GM23338 (cell line): Measurements from ENCODE around the gene OR10H1. TPM values are rescaled to one million over a fixed set of nuclear protein-coding genes. Genes with fewer than 3 reads are reported as not detected.

Experiments used
- ATAC-seq: fragments of 200-7000 bp; cut with Tn5 transposase; 3 replicates; pipeline ENCODE4 v1.9.1; 2020
- DNase-seq: peaks from one replicate; pipeline ENCODE4 v3.0.0-alpha.2; 2015; ENCODE audit warnings: low spot score
- H2AFZ ChIP-seq: fragments of 200-600 bp; sonication (generic); 2 replicates; pipeline ENCODE4 v1.8.0; 2016; ENCODE audit warnings: antibody characterized with exemption, mild to moderate bottlenecking, moderate library complexity
- H3F3A ChIP-seq: fragments of 200-600 bp; sonication (generic); replicated peaks from 2 replicates; pipeline ENCODE4 v1.8.0; 2017; ENCODE audit warnings: antibody characterized with exemption, mixed run types, low read depth
- H3K27ac ChIP-seq: fragments of 200-600 bp; sonication (generic); 2 replicates; pipeline ENCODE4 v1.6.1; 2016; ENCODE audit warnings: low read depth
- H3K27me3 ChIP-seq: fragments of 200-600 bp; sonication (generic); 2 replicates; pipeline ENCODE4 v1.8.0; 2016; ENCODE audit warnings: mild to moderate bottlenecking, mixed run types, moderate library complexity; ENCODE audit not compliant: insufficient read depth
- H3K36me3 ChIP-seq: fragments of 200-600 bp; sonication (generic); 2 replicates; pipeline ENCODE4 v1.8.0; 2016; ENCODE audit warnings: mild to moderate bottlenecking; ENCODE audit not compliant: insufficient read depth
- H3K4me1 ChIP-seq: fragments of 200-600 bp; sonication (generic); 2 replicates; pipeline ENCODE4 v1.8.0; 2016; ENCODE audit warnings: mild to moderate bottlenecking, moderate library complexity; ENCODE audit not compliant: insufficient read depth
- H3K4me2 ChIP-seq: fragments of 200-600 bp; sonication (generic); 2 replicates; pipeline ENCODE4 v1.7.1; 2017; ENCODE audit warnings: mixed run types
- H3K4me3 ChIP-seq: fragments of 200-600 bp; sonication (generic); 2 replicates; pipeline ENCODE4 v1.6.1; 2016; ENCODE audit warnings: mixed run types
- H3K79me2 ChIP-seq: fragments of 200-600 bp; sonication (generic); replicated peaks from 2 replicates; pipeline ENCODE4 v1.8.0; 2017; ENCODE audit warnings: mild to moderate bottlenecking; ENCODE audit not compliant: insufficient read depth
- H3K9me2 ChIP-seq: fragments of 200-600 bp; sonication (generic); 2 replicates; pipeline ENCODE4 v1.8.0; 2017; ENCODE audit not compliant: insufficient read depth
- H4K20me1 ChIP-seq: fragments of 200-600 bp; sonication (generic); replicated peaks from 2 replicates; pipeline ENCODE4 v1.8.0; 2017; ENCODE audit warnings: mild to moderate bottlenecking; ENCODE audit not compliant: insufficient read depth
- H3K27ac Mint-ChIP-seq: 2 replicates; pipeline ENCODE4 v1.8.0; 2020; ENCODE audit warnings: inconsistent platforms, mild to moderate bottlenecking, moderate library complexity, mixed read lengths
- H3K27me3 Mint-ChIP-seq: 3 replicates; pipeline ENCODE4 v1.8.0; 2022; ENCODE audit warnings: low read depth, mild to moderate bottlenecking, moderate library complexity, mixed read lengths, inconsistent platforms; ENCODE audit not compliant: insufficient read depth, poor library complexity
- H3K36me3 Mint-ChIP-seq: 3 replicates; pipeline ENCODE4 v1.8.0; 2021; ENCODE audit warnings: low read depth, mild to moderate bottlenecking, inconsistent platforms, moderate library complexity, mixed read lengths
- H3K4me1 Mint-ChIP-seq: 3 replicates; pipeline ENCODE4 v1.8.0; 2020; ENCODE audit warnings: mild to moderate bottlenecking, inconsistent platforms, mixed read lengths
- H3K4me3 Mint-ChIP-seq: 3 replicates; pipeline ENCODE4 v1.8.0; 2021; ENCODE audit warnings: moderate library complexity, mild to moderate bottlenecking, inconsistent platforms, mixed read lengths
- H3K9me3 Mint-ChIP-seq: 3 replicates; pipeline ENCODE4 v1.8.0; 2020; ENCODE audit warnings: moderate library complexity, mild to moderate bottlenecking, inconsistent platforms, mixed read lengths
- CREB1 ChIP-seq: fragments of 250-450 bp; sonication (Bioruptor Pico); IDR thresholded peaks from 2 replicates; pipeline ENCODE4 v1.5.0; 2020; ENCODE audit warnings: low read depth, mild to moderate bottlenecking, moderate library complexity
- CTCF ChIP-seq, 2 experiments: fragments of 200-600 bp in 1 of 2; sonication (generic) in 1 of 2; conservative IDR thresholded peaks; 2 replicates each; pipeline versions ENCODE4 v1.5.1 to v1.6.1; 2016 to 2017; ENCODE audit warnings: antibody characterized with exemption in 2 of 2, low read depth in 2 of 2, mild to moderate bottlenecking in 2 of 2, moderate library complexity in 1 of 2
- ETS1 ChIP-seq: IDR thresholded peaks from 2 replicates; pipeline ENCODE4 v1.6.1; 2016; ENCODE audit warnings: antibody characterized with exemption
- EZH2 ChIP-seq: fragments of 200-600 bp; sonication (generic); IDR thresholded peaks from one replicate; pipeline ENCODE4 v1.8.0; 2017; ENCODE audit warnings: antibody characterized with exemption, mild to moderate bottlenecking, low read depth; ENCODE audit not compliant: unreplicated experiment
- EZH2phosphoT487 ChIP-seq: fragments of 200-600 bp; sonication (generic); IDR thresholded peaks from one replicate; pipeline ENCODE4 v1.8.1; 2018; ENCODE audit warnings: antibody characterized with exemption; ENCODE audit not compliant: unreplicated experiment
- JUNB ChIP-seq: IDR thresholded peaks from one replicate; pipeline ENCODE4 v1.6.1; 2016; ENCODE audit warnings: antibody characterized with exemption; ENCODE audit not compliant: unreplicated experiment
- NANOG ChIP-seq: IDR thresholded peaks from 2 replicates; pipeline ENCODE4 v1.6.1; 2016; ENCODE audit warnings: antibody characterized with exemption, borderline replicate concordance
- POLR2AphosphoS5 ChIP-seq: IDR thresholded peaks from 2 replicates; pipeline ENCODE4 v1.6.1; 2016; ENCODE audit warnings: antibody characterized with exemption, low read depth
- REST ChIP-seq: IDR thresholded peaks from one replicate; pipeline ENCODE4 v1.6.1; 2018; ENCODE audit warnings: antibody characterized with exemption; ENCODE audit not compliant: unreplicated experiment
- STAT1 ChIP-seq: IDR thresholded peaks from one replicate; pipeline ENCODE4 v1.6.1; 2016; ENCODE audit warnings: antibody characterized with exemption; ENCODE audit not compliant: unreplicated experiment
- ZNF114 ChIP-seq: fragments of 250-450 bp; sonication (Bioruptor Pico); IDR thresholded peaks from 2 replicates; pipeline ENCODE4 v1.5.0; 2020; ENCODE audit warnings: mild to moderate bottlenecking, moderate library complexity
- ZNF331 ChIP-seq: fragments of 250-450 bp; sonication (Bioruptor Pico); IDR thresholded peaks from 2 replicates; pipeline ENCODE4 v1.5.0; 2020; ENCODE audit warnings: low read depth, mild to moderate bottlenecking, moderate library complexity
- ZNF462 ChIP-seq: fragments of 250-450 bp; sonication (Bioruptor Pico); IDR thresholded peaks from 2 replicates; pipeline ENCODE4 v1.5.0; 2020; ENCODE audit warnings: mild to moderate bottlenecking, moderate library complexity
- polyA plus RNA-seq: library from polyadenylated mRNA; unstranded; fragments of >200 nt; fragmentation: Nextera tagmentation; extraction: Ambion mirVana; gene quantifications from 2 replicates; pipeline ENCODE4 v1.2.1, GENCODE V29; 2016
- total RNA-seq: library from RNA; depleted of rRNA; stranded (reverse); fragments of >200 nt; shearing (Covaris generic); gene quantifications from 2 replicates; pipeline ENCODE4 v1.2.3, GENCODE V29; 2014

The OR10H1 gene
- total and polyA plus RNA-seq, 2 experiments from 2014 or later: not detected

GRCh38 chr19:15810335-15810734 is 5.1 kb downstream of the OR10H1 start:
- Histone ChIP-seq H3K4me2 (no peak overlapping the region), H4K20me1 (no peaks in the 10 kb centered on the region), H3K27me3 (no peaks in the 10 kb centered on the region), H3K79me2 (no peaks in the 10 kb centered on the region), H3K9me2 (no peaks in the 10 kb centered on the region), H3K36me3 (no peaks in the 10 kb centered on the region; the same call in 1 of the 2 replicates), H3F3A (no peaks in the 10 kb centered on the region), H3K4me1 (no peaks in the 10 kb centered on the region), H3K27ac (no peak overlapping the region), H2AFZ (no peak overlapping the region), H3K4me3 (no peak overlapping the region)
- peaks cover 96% of the 10 kb centered on the region for H3K9me3 Mint-ChIP-seq
- H3K4me3 Mint-ChIP-seq: no peak overlapping the region
- TF ChIP-seq NANOG: no peak
- TF ChIP-seq ETS1: no peak
- TF ChIP-seq EZH2: no peak
- no peak for TF ChIP-seq REST
- TF ChIP-seq EZH2phosphoT487: no peak
- no peak for TF ChIP-seq ZNF331 (CRISPR knock-in tag)
- TF ChIP-seq STAT1: no peak
- TF ChIP-seq CREB1 (CRISPR knock-in tag): no peak
- no peak for TF ChIP-seq ZNF462 (CRISPR knock-in tag)
- TF ChIP-seq ZNF114 (CRISPR knock-in tag): no peak
- TF ChIP-seq POLR2AphosphoS5: no peak
- no peak for TF ChIP-seq JUNB
- no peak for TF ChIP-seq CTCF (conservative IDR thresholded peaks at IDR 0.05; ENCODE audit: low read depth in 2 of 2)
- peaks cover 46% of the 10 kb centered on the region for H3K36me3 Mint-ChIP-seq
- no peak overlapping the region for H3K27ac Mint-ChIP-seq
- ATAC-seq (no peak), DNase-seq (no peak)
- H3K4me1 Mint-ChIP-seq: no peaks in the 10 kb centered on the region
- H3K27me3 Mint-ChIP-seq: peaks cover 10% of the 10 kb centered on the region
